Measurements from ENCODE around the gene SGCD.

DNA sequence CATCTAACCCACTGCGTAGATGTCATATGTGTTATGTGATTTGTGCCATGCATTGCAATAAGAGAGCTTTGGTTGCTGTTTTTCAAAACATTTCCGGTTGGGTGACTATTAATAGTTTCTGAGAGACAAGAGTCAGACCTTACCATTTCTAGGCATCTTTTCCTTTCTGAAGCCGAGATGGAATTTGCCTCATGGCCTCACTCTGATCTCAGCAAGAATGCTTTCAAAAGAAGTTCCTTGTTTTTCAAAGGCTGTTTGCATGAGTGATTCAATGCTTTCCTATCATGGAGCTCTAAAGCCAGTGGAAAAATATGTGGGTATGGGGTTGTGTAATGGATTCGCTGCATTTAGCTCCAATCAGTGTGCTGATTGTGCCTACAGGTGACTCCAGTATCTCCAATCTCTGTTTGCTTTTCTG, 320.1 kb downstream of the SGCD start:
- TF ChIP-seq CTCF (IDR thresholded peaks at IDR 0.05) (no peak), POLR2A (IDR thresholded peaks at IDR 0.05) (no peak), EP300 (IDR thresholded peaks at IDR 0.05) (no peak)
